GM19372 (cell line): ENCODE results near the gene LIN37.
"Not testable (repeated sequence)": the region's sequence is repeated elsewhere in the genome, so short reads cannot be mapped to it uniquely, and the experiment has no call there.

ENCODE experiments used
- ATAC-seq: cut with Tn5 transposase; IDR thresholded peaks from one replicate; pipeline ENCODE4 v1.9.1; 2021; ENCODE audit warnings: mild to moderate bottlenecking, low read depth, moderate library complexity; ENCODE audit not compliant: unreplicated experiment

The LIN37 gene

DNA sequence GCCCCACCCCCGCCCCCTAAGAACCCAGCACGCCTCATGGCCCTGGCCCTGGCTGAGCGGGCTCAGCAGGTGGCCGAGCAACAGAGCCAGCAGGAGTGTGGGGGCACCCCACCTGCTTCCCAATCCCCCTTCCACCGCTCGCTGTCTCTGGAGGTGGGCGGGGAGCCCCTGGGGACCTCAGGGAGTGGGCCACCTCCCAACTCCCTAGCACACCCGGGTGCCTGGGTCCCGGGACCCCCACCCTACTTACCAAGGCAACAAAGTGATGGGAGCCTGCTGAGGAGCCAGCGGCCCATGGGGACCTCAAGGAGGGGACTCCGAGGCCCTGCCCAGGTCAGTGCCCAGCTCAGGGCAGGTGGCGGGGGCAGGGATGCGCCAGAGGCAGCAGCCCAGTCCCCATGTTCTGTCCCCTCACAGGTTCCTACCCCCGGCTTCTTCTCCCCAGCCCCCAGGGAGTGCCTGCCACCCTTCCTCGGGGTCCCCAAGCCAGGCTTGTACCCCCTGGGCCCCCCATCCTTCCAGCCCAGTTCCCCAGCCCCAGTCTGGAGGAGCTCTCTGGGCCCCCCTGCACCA is 38.9 kb downstream of the LIN37 start:
- no peak for ATAC-seq

DNA sequence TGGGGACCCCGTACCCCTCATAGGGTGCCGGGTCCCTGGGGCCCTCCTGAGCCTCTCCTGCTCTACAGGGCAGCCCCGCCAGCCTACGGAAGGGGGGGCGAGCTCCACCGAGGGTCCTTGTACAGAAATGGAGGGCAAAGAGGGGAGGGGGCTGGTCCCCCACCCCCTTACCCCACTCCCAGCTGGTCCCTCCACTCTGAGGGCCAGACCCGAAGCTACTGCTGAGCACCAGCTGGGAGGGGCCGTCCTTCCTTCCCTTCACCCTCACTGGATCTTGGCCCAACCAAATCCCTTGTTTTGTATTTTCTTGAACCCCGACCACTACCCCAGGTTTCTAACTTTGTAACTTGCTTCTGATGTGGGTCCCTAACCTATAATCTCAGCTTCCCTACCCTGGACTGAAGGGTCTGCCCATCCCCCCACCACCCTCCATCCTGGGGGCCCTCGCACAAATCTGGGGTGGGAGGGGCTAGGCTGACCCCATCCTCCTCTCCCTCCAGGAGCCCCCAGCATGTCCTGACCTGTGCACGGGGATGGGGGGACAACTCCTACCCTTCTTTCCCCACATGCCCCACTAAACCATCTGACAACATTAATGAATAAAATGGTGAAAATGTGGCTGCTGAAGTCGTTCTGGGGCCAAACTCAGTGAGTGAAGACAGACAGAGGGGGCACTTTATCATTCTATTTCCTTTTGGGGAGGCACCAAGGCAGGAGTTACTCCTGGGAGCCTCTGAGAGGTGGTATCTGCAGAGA is 40.0 kb downstream of the LIN37 start:
- no peak for ATAC-seq

DNA sequence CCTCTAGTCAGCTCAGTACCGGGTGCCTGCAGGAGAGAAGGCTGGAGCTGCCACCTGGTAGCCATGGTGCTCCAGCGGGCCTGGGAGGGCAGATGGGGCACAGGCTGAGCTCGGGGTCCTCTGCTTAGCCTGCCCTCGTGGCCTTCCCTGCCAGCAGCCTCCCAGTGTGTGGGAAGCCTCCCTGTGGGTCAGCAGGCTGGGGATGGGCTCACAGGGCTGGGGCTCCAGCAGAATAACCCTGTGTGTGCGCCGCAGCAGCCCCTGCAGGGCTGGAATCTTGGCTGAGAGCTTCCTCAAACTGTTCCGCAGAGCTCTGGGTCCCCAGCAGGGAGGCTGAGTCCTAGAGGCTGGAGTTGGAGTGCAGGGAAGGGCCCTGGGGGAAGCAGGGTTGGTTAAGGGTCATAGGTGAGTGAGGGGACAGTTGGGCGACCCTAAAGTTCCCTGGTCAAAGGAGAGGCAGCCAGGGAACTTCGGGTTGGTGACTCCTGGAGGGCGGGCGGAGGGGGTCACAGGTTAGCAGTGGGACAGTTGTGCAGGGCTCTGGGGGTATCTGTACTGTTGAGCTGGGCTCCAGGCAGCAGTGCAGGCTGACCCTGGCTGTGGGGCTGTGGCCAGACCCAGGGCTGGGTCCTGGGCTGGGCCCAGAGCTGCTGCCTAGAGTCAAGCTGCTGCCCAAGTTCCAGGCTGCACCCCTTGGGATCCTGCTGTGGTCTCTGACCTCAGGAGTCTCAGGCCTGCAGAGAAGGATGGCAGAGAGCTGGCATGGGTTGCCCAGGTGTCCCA is 41.0 kb downstream of the LIN37 start:
- no peak for ATAC-seq

DNA sequence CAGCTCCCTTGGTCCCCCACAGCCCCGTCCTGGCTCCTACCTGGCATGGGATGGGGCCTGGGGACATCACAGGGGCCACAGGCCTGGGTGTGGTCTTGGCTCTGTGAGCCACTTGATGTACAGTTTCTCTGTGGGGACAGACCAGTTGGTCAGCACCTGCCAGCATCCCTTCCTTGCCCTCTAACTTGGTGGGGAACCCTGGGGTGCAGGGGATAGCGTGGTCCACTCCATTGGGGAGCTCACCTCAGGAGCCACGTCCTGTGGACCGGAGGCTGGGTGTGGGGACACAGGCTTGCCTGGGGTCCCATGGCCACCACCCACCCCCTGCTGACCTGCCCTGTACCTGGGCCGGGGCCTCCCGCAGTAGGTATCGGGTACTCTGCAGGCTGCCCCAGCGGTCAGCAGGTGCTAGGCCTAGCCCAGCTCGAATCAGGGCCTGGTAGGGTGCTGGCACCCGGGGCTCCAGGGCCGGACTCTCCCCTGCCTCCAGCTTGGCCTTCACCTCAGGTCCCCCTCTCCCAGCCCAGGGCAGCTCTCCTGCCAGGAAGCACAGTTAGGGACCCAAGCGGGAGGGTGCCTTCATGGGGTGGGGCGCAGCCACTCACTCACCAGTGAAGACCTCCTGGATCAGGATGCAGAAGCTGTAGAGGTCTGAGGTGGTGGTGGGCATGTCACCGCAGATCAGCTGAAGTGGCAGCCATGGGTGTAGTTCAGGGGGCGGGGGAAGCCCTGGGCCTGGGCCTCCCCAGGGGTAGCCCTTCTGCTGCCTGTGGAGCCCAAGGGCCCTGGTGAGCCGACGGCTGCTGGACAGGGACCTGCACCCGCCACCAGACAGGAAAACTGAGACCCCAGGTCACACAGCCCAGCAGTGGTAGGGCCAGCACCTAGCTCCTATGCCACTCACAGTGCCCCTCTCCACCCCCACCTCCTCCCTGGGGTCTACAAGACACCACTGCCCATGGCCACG is 41.9 kb downstream of the LIN37 start:
- ATAC-seq: no peak

DNA sequence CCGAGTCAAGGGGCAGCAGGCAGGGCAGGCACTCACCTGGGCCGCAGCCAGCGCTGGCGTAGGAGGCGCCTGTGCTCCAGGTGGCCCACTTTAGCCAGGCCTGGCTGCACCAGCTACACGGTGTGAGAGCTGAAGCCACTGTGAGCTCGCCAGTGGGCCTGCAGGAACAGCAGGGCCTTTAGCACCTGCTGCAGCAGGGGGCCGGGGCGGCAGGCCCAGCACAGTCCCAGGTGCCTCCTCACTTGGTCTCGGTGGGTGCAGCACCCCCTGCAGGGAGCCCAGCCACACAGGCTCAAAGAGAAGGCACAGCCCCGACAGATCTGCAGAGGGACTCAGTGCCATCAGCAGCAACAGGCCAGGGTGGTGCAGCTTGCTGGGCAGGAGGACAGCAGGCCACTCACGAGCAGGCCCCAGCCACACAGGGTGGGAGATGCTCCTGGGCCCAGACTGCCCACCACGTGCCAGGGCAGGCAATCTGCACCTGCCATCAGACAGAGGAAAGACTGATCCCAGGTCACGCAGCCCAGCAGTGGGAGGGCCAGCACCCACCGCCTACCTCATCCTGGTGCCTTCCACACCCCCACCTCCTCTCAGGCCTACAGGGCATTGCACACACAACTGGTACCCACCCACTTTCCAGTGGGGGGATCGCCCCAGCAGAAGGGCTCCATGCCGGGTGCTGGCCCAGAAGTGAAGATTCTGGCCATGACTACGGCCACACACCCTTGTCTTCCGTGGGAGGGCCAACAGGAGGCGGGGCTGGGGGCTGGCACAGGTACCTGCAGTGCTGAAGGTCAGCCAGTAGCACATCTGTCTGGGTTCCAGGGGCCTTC is 42.8 kb downstream of the LIN37 start:
- ATAC-seq: no peak

DNA sequence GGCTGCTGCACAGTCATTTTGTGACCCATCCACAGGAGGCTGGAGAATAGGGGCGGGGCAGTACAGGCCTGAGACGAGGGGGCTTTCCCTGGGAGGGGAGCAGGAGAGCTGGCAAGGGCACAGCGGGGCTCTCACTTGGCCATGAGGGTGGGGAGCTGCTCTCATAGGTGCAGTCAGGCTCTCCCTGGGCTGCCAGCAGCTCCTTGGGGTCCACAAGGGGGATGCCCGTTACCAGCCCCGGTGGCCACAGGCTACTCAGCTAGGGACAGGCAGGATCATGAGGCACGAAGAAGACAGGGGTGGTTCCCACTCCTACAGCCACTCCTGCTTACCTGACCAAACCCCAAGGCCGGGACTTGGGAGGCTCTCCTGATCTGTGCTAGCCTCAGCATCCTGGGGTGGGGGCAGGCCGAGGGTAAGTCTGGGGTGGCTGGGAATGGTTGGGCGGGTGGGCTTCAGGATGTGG is 43.5 kb downstream of the LIN37 start:
- ATAC-seq: no peak

DNA sequence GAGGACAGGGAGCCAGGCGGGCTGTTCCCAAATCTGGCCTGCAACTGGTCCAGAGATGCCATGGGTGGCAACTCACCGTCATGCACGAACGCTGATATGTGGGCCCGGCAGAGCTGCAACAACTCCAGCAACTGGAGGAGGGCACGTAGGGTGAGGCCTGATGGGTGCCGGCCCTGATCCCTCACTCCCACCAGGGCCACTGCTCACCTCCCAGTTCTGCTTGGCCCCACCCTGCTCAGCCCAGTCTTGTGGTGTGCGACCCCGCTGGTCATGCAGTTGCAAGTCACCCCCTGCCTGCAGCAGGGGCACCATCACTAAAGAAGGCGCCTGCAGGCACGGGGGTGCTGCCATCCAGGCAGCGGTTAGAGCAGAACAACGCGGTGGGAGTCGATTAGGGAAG is 43.9 kb downstream of the LIN37 start:
- ATAC-seq: no peak

DNA sequence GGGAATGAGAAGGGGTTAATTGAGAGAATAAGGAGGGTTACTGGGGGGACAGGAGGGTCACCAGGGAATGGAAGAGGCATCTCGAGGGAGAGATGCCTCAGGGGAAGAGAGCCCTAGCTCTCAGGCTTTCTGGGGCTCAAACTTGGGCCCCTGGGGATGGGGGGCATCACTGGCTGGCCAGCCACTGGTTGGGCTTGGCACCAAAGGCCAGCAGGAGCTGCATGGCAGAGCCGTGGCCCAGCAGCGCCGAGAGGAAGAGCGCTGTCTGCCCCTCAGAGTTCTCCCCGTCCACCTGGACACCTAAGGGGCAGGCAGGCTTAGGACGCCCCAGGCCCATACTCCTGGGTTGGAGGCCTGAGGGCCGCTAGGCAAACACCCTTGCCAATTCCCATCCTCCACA is 44.5 kb downstream of the LIN37 start:
- no peak for ATAC-seq

DNA sequence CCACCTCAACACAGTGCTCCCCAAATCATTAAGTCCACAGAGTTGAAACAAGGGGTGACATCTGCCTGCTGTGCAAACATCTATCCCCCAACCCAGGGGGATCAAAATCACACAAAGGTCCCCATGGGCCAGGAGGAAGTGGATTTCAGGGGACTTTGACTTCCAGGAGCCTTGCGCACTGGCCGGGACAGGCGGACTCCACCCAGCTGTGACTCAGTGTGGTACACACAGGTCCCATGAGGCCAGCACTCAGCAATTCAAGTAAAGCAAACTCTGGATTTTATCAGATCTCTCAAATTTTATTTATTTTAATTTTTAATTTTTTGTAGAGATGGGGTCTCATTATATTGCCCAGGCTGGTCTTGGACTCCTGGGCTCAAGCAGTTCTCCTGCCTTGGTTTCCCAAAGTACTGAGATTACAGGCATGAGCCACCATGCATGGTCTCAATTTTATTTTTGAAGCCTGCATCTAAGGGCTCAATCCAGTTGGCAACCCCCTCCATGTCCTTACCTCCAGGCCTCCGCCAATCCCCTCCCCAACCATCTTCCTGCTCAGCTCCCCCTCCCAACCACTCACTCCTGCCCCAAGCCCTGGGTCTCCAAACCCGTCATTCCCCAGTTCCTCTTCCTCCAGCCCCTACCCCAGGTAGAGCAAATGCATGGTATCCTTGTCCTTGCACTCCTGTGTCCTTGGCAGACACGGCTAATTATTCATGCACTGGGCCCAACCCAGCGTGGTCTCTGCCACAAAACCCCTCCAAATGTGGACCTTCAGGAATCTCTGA is 45.2 kb downstream of the LIN37 start:
- ATAC-seq: no peak

DNA sequence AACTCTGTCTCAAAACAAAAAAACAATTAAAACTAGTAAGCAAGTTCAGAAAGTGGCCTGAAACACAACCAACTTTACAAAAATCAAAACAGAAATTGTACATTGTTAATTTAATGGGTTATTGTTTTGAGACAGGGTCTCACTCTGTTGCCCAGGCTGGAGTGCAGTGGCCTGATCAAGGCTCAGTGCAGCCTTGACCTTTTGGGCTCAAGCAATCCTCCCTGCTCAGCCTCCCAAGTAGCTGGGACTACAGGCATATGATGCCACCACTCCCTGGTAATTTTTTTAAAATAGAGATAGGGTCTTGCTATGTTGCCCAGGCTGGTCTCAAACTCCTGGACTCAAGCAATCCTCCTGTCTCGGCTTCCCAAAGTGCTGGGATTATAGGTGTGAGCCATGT is 47.2 kb downstream of the LIN37 start:
- not testable (repeated sequence) for ATAC-seq

DNA sequence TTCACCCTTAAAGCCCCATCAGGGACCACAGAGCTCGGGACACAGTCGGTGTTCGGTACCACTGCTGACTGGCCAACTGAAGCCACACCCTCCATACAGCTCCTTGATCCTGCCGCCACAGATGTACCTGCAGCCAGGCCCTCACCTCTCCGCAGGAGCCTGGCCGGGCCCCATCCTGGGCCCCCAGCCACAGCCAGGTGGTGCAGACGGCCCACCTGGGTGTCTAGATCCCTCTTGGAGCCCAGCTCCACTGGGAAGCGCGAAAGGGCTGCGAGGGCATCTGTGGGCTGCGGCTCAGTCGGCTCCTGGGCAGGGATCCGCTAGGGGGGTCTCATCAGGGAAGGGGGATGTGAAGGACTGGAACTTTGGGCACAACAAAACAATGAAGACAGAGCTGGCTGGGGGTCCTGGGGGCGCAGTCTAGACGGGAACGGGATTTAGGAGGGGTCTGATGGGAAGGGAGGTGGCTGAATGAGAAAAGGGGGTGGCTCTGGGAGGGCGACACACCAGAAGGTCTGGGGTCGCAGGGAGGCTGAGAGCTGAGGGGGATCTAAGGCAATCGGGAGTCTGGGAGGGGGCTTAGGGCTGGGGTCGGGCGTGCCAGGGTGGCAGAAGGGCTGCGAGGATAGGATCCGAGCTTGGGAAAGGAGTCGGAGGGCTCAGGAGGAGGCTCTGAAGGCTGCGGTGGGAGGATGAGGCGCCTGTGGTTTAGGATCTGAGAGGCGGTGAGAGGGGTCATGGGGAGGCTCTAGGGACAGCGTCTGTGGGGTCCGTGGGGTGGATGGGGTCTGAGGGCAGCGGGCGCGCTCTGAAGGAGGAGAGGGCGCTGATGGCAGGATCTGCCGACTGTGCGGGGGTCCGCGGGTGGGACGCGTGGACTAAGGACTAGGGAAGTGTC is 48.5 kb downstream of the LIN37 start:
- ATAC-seq: no peak

DNA sequence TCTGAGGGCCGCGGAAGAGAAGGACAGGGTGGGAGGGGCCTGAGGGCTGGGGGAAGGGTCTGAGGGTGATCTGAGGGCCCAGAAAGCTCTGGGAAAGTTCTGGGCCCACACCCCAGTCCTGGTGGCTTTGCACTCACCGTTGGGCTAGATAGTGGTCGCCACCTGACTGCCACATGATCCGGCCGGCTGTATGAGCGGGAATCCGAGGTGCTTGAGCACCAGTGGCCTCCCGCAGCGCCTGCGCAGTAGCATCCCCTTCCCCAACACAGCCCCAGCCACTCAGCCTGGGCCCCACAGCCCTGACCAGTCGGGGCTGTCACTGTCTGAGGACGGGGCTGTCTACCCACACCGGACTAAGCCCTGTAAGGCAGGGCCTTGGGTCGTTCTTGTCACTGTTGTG is 49.3 kb downstream of the LIN37 start:
- ATAC-seq: no peak

DNA sequence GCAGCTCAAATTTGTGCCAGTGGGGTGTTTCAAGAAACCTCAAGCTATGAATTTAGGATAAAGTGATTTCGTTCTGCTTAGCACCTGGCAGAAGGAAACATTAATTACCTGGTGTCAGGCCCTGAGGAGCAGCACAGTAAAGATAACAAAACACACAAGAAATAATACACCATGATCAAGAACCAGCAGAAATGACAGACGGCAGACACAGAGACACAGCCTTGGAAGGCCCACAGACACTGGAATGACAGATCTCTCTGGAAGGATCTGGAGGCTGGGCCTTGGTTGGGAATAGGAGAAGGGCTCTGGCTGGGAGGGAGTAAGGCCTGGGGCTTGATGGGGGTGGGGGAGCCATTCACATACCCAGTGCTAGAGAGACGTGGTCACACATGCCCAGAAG is 53.5 kb downstream of the LIN37 start:
- no peak for ATAC-seq
